Astrocyte of the cerebellum (primary cell): ENCODE data around the gene TPI1.
A peak's percentile ranks its signal among the peaks of the same experiment; 100 is the strongest.

ENCODE experiments used
- DNase-seq: peaks from one replicate; pipeline ENCODE4 v3.0.0-alpha.2; 2011; ENCODE audit warnings: low read depth
- H3K4me3 ChIP-seq: 2 replicates; pipeline ENCODE4 v1.5.1; 2011; ENCODE audit warnings: mild to moderate bottlenecking, low read depth, low read length, moderate library complexity
- in situ Hi-C: cut with HindIII; loops from 2 replicates; pipeline ENCODE4 v1.10.0; 2017; ENCODE audit warnings: low sequenced_read_pairs
- TF ChIP-seq, protein P1 (sequence below): IDR thresholded peaks from 2 replicates; pipeline ENCODE4 v1.5.1; 2012; ENCODE audit warnings: low read length, low read depth, moderate library complexity, mild to moderate bottlenecking; ENCODE audit errors: missing control alignments

TPI1 gene

DNA sequence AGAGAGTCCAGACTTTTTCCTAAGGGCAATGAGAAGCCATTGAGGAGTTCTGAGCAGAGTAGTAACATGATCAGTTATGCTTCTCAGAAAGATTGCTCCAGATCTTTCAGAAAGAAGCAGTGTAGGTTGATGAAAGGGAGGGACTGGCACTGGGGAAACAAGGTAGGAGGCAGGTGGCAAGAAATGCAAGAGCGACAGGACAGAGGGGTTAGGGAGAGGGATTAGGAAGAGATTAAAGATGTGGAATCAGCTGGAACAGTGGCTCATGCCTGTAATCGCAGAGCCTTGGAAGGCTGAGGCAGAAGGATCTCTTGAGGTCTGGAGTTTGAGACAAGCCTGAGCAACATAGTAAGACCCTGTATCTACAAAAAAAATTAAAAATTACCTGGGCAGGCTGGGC is 19.7 kb upstream of the TPI1 start:
- no peak for DNase-seq
- TF ChIP-seq, protein P1, sequence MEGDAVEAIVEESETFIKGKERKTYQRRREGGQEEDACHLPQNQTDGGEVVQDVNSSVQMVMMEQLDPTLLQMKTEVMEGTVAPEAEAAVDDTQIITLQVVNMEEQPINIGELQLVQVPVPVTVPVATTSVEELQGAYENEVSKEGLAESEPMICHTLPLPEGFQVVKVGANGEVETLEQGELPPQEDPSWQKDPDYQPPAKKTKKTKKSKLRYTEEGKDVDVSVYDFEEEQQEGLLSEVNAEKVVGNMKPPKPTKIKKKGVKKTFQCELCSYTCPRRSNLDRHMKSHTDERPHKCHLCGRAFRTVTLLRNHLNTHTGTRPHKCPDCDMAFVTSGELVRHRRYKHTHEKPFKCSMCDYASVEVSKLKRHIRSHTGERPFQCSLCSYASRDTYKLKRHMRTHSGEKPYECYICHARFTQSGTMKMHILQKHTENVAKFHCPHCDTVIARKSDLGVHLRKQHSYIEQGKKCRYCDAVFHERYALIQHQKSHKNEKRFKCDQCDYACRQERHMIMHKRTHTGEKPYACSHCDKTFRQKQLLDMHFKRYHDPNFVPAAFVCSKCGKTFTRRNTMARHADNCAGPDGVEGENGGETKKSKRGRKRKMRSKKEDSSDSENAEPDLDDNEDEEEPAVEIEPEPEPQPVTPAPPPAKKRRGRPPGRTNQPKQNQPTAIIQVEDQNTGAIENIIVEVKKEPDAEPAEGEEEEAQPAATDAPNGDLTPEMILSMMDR: no peak
- H3K4me3 ChIP-seq: no peak overlapping the region
- in situ Hi-C loops: no loop called here

DNA sequence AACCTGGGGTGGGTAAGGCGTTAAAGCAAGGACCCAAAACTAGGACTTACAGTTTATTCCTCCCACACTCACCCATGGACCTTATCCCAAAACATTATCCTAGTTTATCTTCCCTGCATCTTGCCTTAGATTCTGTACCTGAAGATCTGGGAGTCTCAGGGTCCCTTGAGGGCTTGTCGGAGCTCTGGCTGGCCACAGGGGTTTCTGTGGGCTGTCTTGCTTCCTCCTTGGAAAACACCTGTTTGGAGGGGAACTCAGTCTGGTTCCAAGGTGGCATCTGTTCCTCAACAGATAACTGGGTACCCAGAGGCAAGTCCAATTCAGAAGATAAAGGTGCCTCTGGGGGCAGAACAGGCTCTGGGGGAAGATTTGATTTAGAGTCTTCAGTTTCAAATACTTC is 17.9 kb upstream of the TPI1 start:
- H3K4me3 ChIP-seq: no peak overlapping the region
- TF ChIP-seq, protein P1: no peak
- in situ Hi-C loops: no loop called here
- DNase-seq: no peak

DNA sequence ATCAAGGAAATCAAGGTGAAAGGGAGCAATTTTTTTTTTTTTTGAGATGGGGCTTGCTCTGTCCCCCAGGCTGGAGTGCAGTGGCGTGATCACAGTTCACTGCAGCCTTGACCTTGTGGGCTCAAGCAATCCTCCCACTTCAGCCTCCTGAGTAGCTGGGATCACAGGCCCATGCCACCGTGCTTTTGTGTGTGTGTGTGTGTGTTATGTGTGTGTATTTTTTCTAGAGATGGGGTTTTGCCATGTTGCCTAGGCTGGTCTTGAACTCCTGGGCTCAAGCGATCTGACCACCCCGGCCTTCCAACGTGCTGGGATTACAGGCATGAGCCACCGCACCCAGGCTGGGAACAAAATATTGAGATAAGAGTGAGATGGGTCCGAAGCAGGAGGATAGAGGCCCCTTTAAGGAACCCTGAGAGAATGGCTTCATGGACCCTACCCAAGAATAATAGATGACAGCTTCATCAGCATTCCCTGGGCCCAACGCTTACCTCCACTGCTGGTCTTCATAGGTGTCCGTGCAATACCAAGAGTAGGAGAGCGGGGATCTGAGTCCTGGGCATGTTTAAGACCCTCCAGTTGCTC is 17.3 kb upstream of the TPI1 start:
- peak overlapping the region; percentile 79 for H3K4me3 ChIP-seq
- TF ChIP-seq, protein P1: no peak
- in situ Hi-C loops: no loop called here
- DNase-seq: no peak

DNA sequence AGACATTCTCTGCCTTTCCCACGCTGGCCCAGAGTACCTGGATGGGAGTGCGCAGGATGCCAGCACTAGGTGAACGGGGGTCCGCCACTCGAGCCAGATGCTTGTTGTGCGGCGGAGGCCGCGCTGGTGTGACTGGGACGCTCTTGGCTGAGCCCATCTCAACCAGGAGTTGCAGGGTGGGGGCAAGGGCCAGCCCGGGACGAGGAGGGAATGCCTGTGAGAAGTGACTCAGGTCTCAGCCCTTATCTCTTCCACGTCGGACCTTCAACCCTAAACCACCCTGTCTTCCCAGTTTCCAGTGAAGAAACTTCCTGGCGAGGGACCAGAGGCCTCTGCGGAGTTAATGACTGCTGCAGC is 16.6 kb upstream of the TPI1 start:
- TF ChIP-seq, protein P1: no peak
- peak overlapping the region; percentile 79 for H3K4me3 ChIP-seq
- DNase-seq: no peak
- in situ Hi-C loops: no loop called here

DNA sequence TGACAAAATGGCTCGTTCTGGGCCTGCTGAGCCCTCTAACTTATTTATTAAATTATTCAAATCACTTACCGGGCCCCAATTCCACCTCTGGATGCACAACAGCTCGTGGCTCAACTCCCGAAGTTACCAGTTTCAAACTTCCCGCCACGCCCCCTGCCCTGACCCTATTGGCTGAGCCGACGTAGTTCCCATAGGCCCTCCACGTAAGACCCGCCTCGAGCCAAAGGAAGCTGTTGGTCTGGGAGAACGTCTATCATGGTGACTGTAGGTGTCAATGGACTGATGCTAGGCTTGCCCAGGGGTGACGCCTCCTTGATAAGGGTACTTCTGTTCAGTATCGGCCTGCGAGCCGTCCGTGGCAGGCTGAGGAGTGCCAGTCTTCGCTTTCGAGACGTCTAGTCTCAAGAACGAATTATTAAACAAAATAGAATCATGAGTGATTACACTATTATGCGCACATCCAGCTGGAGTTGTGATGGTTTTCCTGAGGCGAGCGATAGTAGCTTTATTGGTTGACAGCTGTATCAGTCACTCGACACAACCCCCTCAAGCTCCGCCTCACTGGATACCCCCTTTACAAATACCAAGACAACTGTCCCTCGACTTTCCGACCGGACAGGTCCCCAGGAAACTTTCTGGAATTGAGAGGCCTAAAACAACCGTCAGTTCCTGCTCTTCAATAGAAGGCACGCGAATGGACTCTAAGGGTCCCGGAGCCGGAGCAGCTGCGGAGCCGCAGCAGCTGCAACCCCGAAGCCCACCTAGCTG is 16.0 kb upstream of the TPI1 start, which contains the start of gene CDCA3:
Gene CDCA3 (minus strand): TSS at position 134 of the 768 bp plus-strand sequence. CDS start 334 bp downstream, outside the sequence.
- in situ Hi-C loops: no loop called here
- peak within 1 kb of the TSS; percentile 79 for H3K4me3 ChIP-seq
- peak; percentile 96 for DNase-seq
- TF ChIP-seq, protein P1: no peak

DNA sequence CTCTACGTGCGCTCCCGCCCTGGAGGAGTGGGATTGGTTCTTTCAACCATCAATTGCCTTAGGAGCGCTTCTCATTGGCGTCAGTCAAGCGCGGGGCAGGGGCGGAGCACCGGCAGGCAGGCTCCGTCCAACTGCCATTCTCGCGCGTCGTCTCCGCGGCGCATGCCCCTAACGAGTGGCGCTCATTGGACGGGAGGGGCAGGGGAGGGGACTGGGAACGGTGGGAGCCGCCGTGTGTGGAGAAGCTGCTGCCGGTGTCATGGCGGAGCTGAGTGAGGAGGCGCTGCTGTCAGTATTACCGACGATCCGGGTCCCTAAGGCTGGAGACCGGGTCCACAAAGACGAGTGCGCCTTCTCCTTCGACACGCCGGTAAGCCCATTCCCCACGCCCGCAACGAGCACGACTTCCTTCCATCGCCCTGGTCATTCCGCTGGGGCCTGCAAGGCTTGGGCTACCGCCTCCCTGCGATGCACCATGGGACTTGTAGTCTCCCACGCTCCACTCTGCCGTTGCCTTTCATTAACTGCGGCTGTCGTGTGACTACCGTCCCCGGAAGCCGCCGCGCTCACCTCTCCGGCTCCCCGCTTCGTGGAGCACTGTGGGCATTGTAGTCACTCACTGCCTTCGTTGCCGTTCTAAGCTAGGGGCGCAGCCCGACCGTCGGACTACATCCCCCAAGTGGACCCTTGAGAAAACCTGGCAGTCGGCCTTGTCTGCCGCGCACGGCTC is 15.2 kb upstream of the TPI1 start, which contains the start of gene USP5:
Gene USP5 (plus strand): TSS at position 230 of the 730 bp plus-strand sequence. CDS start 30 bp downstream, at position 260.
- peak; percentile 100 for DNase-seq
- H3K4me3 ChIP-seq: peak within 1 kb of the TSS; percentile 79
- TF ChIP-seq, protein P1: no peak
- in situ Hi-C loops: no loop called here
